NCI-H526 treated with DMSO at 0.1 percent for 48 hours (cell line): ENCODE data around the gene TRAF3IP1.
"Not testable (repeated sequence)": the region's sequence is repeated elsewhere in the genome, so short reads cannot be mapped to it uniquely, and the experiment has no call there.

ENCODE experiments used
- DNase-seq: peaks from one replicate; lab custom pipeline; 2025; lab: John Stamatoyannopoulos, UW

The TRAF3IP1 gene

DNA sequence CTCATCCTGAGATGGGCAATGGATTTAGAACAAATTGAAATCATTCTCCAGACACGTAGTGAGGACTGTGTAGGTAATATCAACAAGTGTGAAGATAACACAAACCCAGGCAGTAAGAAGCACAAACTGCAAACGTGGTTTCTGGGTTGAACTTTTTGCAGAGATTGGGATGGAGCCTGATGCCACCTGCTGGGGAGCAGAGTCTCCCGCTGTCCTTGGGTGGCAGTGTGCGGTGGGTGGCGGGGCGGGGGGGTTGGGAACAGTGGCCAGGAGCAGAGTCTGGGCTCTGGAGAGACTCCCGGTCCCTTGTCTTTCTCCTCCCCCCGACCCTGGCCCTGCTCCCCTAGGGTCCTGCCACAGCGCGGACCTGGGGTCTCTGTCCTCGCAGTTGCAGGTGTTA is 19.5 kb downstream of the TRAF3IP1 start:
- DNase-seq: no peak

DNA sequence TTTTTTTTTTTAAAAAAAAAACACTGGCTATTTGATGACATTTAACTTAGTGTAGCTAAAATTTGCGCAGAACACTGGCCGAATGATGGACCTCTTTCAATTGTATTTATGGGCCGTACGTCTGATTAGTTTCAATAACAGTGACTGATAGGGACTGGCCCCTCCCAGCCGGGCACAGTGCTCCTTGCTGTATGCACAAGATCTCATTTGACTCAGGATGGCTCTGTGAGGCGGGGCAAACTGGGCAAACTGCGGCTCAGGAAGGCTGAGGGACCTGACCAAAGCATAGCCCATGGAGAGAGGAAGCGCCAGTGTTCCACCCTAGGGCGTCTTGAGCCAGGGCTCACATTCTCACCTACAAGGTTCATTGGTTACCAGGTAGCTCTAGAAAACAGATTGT is 21.2 kb downstream of the TRAF3IP1 start:
- no peak for DNase-seq

GRCh38 chr2:238344035-238344434 is 23.7 kb downstream of the TRAF3IP1 start:
- no peak for DNase-seq

DNA sequence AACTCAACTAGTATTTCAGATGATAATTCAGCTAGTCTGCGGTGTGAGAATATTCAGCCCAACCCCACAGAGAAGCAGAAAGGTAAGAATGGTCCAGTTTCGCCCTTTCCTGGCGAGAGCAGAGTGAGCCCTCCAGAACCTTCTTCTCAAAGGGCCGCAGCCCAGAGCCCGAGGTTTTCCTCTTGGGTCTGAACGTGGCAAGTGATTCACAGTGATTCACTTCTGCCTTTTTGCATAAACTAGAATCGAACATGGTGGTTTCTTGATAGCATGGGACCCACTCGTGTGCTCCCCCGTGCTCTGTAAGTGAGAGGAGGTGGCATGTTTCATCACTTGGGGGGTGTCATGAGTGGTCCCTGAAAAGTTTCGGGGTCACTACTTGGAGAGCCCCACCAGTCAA is 24.2 kb downstream of the TRAF3IP1 start:
- no peak for DNase-seq

DNA sequence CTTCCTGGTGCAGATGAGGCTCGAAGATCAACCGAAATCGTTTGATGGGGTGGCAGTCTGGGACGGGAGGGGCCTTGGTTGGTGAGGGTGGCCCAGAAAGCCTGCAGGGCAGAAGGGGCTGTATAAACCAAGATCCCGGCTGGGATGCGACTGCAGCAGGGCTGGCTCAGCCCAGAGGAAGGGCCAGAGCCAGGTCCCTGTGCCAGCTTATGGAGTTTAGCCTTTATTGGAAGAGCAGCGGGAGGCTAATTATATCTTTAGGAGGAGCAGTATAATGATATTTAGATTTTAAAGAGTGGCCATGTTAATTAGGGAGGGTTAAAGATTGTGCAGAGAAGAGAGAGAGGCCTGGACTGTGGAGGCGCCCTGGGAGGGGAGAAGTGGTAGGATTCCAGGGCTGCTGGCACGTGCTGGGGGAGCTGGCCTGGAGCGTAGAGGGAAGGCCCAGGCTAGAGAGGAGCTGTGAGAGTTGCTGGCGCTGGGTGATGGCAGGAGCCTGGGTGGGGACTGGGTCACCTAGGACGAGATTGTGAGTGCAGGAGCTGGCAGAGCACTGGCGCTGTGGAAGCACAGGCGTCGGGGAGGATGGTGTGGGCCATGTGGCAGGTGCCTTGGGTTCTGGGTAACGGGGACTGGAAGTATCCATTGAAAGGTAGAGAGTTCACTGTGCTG is 25.1 kb downstream of the TRAF3IP1 start:
- DNase-seq: no peak

- no peak for DNase-seq
Observed at GRCh38 chr2:238346544-238346943, 26.2 kb downstream of the TRAF3IP1 start.

GRCh38 chr2:238350150-238350897 is 30.0 kb downstream of the TRAF3IP1 start:
- no peak for DNase-seq

GRCh38 chr2:238351315-238351714 is 31.0 kb downstream of the TRAF3IP1 start:
- DNase-seq: no peak

- DNase-seq: no peak
Observed at GRCh38 chr2:238352361-238352760, 32.0 kb downstream of the TRAF3IP1 start.

DNA sequence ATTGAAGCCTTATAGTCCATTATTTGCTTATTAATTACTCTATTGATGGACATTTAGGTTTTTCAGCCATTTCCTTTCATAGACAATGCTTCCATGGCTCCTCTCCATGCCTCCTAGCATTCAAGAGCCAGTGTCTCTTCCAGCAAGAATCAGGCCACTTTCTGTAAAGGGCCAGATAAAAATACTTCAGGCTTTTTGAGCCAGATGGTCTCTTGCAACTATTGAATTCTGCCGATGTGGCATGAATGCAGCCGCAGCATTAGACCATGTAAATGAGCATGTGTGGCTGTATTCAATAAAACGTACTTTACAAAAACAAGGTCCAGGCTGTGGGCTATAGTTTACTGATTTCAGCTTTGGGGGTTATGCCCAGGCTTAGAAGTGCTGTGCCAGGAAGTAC is 38.5 kb downstream of the TRAF3IP1 start:
- no peak for DNase-seq

DNA sequence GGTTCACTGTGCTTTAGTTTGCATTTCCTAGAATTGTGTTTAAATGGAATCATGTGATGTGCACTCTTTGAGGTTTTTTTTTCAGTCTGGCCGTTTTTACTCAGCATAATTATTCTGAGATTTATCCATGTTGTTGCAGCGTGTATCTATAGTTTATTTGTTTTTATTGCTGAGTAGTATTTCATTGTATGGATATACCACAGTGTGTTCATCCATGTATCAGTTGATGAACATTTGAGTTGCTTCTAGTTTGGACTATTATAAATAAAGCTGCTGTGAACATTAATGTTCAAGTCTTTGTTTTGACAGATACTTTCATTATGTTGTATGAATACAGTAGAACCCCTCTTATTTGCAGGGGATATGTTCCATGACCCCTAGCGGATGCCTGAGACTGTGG is 39.1 kb downstream of the TRAF3IP1 start:
- DNase-seq: no peak

DNA sequence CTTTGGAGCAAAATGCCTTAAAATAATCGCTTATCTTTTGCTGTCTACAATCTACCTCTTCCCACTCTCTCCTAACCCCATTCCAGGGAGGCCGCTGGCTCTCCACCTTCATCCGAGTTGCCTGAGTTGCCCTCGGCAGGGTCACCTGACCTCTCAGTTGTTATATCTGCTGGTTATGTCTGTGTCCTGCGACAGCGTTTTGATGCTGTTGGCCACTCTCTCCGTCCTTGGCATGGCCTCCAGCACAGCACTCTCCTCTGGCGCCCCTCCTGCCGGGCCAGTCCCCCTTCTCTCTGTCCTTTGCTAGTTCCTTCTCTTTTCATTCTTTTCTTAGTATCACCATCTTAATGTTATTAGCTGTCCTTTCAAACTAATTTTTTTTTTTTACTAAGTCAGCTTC is 41.6 kb downstream of the TRAF3IP1 start:
- DNase-seq: no peak

DNA sequence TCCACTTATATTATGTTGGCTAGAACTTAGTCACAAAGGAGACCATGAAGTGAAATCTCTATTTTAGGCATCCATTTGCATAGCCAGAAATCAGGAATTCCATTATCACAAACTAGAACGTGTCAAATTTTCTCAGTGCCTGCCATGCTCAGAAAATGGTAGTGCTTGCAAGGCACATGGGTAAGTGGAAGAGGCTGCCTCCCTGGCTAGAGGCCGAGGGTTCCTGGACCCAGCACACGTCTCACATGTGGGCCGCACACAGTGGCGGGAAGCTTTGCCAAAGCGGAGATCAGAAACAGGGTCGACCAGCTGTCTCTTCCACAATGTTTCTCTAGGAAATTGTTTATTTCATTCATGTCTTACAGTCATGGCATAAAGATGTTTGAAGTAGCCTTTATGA is 42.3 kb downstream of the TRAF3IP1 start:
- no peak for DNase-seq

- DNase-seq: no peak
Observed at GRCh38 chr2:238369591-238370040, 49.3 kb downstream of the TRAF3IP1 start.

DNA sequence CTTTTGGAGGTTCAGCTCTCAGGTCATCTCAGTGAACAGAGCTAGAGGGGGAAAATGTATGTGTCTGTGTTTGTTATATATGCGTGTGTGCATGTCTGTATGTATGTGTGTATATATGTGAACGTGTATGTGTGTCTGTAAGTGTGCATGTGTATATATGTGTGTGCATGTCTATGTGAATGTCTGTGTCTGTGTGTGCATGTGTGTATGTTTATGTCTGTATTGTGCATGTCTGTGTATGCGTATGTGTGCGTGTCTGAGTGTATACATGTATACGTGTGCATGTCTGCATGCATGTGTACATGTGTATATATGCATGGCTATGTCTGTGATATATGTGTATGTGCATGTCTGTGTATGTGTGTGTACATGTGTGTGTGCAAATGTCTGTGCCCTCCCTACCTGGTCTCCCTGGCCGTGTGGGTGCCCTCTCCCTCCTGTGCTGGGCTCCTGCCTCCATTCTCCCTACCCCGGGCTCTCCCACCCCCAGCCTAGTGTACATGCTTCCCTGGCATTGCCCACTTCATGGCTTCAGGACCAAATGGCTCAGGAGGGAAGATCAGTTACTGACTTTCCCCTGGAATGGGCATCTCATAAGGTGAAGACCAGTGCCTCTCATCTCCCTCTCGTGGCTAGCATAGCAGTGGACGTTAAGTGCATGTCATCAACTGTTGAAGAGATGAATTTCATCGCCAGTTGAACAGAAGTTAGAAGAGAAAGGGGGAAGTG is 49.9 kb downstream of the TRAF3IP1 start:
- DNase-seq: no peak

GRCh38 chr2:238370823-238371372 is 50.6 kb downstream of the TRAF3IP1 start:
- DNase-seq: peak; percentile 42

- not testable (repeated sequence) for DNase-seq
Observed at GRCh38 chr2:238372277-238372676, 52.0 kb downstream of the TRAF3IP1 start.

DNA sequence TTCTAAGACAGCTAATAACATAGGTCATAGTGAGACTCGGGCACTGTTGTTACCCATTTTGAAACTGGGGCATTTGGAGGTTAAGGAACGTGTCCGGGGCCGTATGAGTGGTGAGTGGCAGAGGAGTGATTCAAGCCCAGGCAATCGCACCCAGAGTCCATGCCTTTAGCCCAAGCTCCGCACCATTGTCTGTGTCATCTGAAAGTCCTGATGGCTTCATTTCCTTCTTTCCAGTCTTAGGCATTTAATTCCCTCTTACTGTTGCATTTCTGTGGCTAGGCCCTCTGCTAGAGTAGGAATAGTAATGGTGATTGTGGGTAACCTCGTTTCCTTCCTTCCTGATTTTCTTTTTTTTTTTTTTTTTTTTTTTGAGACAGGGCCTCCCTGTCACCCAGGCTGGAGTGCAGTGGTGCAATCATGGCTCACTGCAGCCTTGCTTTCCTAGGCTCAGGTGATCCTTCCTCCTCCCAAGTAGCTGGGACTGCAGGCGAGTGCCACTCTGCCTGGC is 56.6 kb downstream of the TRAF3IP1 start:
- DNase-seq: no peak

GRCh38 chr2:238378230-238379095 is 58.1 kb downstream of the TRAF3IP1 start:
- DNase-seq: no peak

GRCh38 chr2:238379096-238379810 is 58.9 kb downstream of the TRAF3IP1 start:
- no peak for DNase-seq

DNA sequence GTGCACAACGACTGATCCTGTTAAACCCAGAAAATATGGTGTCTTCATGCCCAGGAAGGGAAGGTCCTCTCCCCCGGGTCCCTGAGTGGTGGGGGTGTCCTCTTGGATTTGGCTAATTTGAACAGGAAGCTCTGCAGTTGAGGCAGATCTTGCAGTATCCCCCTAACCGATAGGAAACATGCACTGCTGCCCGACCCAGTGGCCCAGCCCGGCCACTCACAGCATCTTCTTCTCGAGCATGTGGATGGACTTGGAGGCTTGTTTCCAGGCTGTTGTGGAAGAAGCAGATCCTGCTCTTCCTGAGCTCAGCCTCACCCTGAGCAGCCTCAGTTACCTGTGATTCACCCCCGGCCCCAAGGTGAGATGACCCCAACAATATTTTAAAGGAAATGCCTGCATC is 60.0 kb downstream of the TRAF3IP1 start:
- DNase-seq: no peak
